Stimulated activated CD4-positive, alpha-beta T cell treated with anti-CD3 and anti-CD28 coated beads, Interleukin-4, amount 100 ng/mL, for 1 hour (primary cell): ENCODE data around the gene CPN1.
"Not testable (repeated sequence)": the region's sequence is repeated elsewhere in the genome, so short reads cannot be mapped to it uniquely, and the experiment has no call there.

Experiments used
- DNase-seq: peaks from one replicate; pipeline ENCODE4 v3.0.0-alpha.2; 2020

CPN1 gene

GRCh38 chr10:100081075-100082001 lies at the start of gene CPN1:
Gene CPN1, minus strand, starts transcription at chr10:100081869. Its CDS starts 244 bp downstream, at chr10:100081625.
- no peak for DNase-seq

GRCh38 chr10:100130831-100131230 lies 49.2 kb upstream of the CPN1 start:
- no peak for DNase-seq

GRCh38 chr10:100129424-100129823 lies 47.8 kb upstream of the CPN1 start:
- DNase-seq, result no peak

GRCh38 chr10:100128951-100129350 lies 47.3 kb upstream of the CPN1 start:
- no peak for DNase-seq

- DNase-seq, result not testable (repeated sequence)
These were observed 43.7 kb upstream of the CPN1 start for GRCh38 chr10:100125335-100125734.

GRCh38 chr10:100124097-100124496 lies 42.4 kb upstream of the CPN1 start:
- no peak for DNase-seq

GRCh38 chr10:100122780-100123179 lies 41.1 kb upstream of the CPN1 start:
- no peak for DNase-seq

GRCh38 chr10:100120550-100120949 lies 38.9 kb upstream of the CPN1 start:
- DNase-seq, result no peak

GRCh38 chr10:100119726-100120125 lies 38.1 kb upstream of the CPN1 start:
- no peak for DNase-seq

GRCh38 chr10:100114976-100115770 lies 33.5 kb upstream of the CPN1 start:
- DNase-seq, result no peak

- no peak for DNase-seq
These were observed 32.8 kb upstream of the CPN1 start for GRCh38 chr10:100114460-100114859.

- DNase-seq, result no peak
These were observed 28.0 kb upstream of the CPN1 start for GRCh38 chr10:100109670-100110069.

GRCh38 chr10:100106865-100107264 lies 25.2 kb upstream of the CPN1 start:
- no peak for DNase-seq

GRCh38 chr10:100104300-100104699 lies 22.6 kb upstream of the CPN1 start:
- DNase-seq, result no peak

GRCh38 chr10:100103581-100103980 lies 21.9 kb upstream of the CPN1 start:
- no peak for DNase-seq

GRCh38 chr10:100101192-100102076 lies 19.8 kb upstream of the CPN1 start:
- DNase-seq, result no peak

- no peak for DNase-seq
These were observed 19.0 kb upstream of the CPN1 start for GRCh38 chr10:100100651-100101184.

- no peak for DNase-seq
These were observed 7.6 kb upstream of the CPN1 start for GRCh38 chr10:100089241-100089640.

- DNase-seq, result not testable (repeated sequence)
These were observed 5.0 kb upstream of the CPN1 start for GRCh38 chr10:100086708-100087107.

GRCh38 chr10:100085596-100085995 lies 3.9 kb upstream of the CPN1 start:
- DNase-seq, result no peak

GRCh38 chr10:100083623-100084022 lies 2.0 kb upstream of the CPN1 start:
- no peak for DNase-seq

- DNase-seq, result not testable (repeated sequence)
These were observed 607 bp upstream of the CPN1 start for GRCh38 chr10:100082276-100082675.

- no peak for DNase-seq
These were observed 4.9 kb downstream of the CPN1 start for GRCh38 chr10:100076750-100077149.
